ENCODE data around the gene IGFBP5.

Gene IGFBP5

DNA sequence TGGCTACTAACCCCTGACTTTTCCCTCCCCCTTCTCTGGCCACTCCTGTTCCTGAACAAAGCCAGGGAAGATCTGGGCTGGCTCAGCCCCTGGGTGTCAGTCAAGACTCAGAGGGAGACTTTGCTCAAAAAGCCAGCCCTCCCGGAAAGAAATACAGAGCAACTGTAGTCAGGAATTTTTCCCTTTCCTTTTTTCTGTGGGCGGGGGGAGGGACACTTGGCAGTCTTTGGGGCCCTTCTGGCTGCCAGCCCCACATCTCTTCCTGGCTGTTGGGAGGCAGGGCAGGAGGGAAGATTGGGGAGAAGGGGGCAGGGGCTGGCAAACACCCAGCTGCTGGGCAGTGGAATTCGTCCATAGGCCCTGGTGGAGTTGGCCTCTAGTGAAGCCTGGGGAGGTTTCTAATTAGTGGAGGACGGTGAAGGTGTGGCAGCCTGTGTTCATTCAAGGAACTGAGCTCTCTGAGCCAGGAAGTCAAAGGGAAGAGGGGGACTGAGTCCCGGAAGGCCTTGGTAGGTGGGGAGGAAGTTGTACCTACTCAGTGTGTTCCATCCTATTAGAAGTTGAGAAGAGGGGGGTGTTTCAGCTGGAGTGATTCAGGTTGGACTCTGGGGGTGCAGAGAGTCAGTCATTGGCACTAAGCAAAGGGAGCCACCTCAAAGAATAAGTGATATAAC lies 51.2 kb downstream of the IGFBP5 start:
- DNase-seq (ENCODE audit: low read depth), result no peak

DNA sequence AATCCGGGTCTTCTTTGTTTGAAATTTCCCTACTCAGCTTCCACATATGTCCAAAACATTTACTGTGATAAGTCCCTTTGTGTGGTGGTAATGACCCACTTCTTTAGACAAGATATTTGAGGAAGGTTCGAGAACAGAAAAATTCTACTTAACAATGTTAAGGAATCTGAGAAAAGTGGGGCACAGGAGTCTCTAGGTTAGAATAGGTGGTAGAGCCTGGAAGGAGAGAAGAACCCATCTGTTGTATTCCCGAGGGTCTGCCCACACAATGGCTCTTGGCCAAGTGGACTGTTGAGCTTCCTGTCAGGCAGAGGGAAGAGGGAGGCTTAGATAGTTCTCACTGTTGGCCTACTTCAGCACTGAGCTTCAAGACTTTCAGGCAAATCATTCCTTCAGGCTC lies 57.9 kb downstream of the IGFBP5 start:
- no peak for DNase-seq (ENCODE audit: low read depth)

DNA sequence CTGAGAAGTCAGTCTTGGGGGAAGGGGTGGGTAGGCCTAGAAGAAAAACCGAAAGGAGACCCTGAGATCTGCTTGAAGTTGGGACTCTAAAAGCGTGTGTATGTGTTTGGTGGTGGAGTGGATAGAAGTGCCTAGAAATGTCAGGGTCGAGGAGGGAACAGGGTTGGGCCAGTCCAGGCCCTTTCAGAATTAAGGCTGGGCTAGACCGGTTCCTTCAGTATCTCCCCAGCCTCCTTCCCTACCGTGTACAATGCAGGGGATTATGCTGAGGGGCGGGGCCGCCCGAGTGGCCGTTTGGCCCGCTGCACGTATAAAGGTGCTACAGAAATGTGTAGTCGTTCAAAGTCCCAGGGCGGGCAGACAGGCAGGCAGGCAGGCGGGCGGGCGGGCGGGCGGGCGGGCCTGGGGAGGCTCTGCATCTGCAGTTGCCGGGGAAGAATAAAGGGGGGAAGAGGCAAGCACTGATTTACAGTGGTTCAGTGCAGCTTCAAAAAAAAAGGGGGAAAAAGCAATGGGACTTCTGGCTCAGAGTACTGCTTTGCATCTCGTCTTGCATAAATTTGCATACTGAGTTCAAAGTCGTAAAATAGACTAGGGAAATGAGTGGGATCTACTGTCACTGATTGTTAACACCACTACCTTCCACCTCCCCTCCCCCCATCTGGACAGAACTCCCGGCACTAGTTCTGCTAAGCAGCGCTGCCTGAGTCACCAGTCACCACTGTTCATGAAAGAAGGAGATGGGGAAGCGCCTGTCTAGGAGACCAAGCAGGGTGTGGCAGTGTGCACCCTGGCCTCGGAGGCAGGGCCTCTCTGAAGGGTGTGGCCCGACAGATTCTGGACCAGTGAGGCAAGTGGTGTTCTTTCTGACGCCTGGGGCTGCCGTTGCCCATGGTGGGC lies 58.5 kb downstream of the IGFBP5 start:
- no peak for DNase-seq (ENCODE audit: low read depth)

DNA sequence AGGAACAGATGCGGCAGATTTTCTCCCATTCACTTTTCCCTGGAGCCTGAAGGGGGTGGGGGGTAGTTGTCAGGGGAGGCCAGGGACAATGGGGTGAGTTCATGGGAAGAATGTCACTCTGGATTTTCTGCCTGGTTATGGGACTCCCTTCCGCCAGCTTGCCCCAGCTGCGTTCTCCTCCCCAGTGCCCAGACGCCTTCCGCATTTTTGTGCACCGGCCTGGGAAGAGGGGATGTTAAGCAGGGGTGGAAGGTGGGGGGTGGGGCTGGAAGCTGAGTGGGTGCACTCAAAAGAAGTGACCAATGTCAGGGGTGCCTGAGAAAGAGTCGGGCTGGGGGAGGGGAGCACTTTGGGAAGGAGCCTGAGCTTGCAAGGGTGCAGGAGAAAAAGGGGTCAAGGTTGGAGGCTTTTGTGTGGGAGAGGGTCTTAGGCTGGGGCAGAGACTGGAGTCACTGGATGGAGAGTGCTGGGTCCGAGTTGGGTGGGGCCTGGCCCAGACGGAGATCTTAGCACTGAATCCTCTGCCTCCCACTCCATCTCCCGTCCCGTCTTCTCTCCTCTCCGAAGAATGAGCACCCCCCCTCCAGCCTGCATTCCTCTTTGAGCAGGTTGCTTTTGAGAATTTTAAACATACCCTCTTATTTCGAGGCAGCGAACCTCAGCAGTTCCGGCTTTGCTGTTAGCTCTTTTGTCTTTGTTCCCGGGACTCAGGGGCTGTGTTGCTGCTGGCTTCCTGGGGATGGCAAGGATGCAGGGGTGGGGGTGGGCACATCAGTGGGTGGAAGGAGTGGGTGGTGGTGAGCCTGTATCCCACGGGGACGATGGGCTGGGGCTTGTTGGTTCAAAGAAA lies 59.4 kb downstream of the IGFBP5 start:
- DNase-seq (ENCODE audit: low read depth), result no peak

DNA sequence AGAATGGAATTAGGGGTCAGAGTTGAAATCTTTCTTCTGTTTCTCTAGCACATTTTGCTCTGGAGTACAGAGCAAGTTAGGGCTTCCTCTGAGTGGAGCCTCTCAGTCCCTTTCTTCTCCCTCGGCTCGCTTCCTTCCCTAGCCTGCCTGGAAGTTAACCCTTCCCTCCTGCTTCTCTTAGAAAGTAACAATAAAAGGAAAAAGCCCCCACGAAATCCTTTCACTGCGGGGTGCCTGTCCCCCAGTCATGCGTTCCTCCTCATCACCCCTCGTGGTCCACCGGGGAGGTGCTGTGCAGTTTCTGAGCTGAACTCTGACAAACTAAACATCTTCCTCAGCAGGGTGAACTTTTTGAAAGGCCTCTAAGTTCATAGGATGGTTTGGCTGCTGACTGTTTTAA lies 60.2 kb downstream of the IGFBP5 start:
- DNase-seq (ENCODE audit: low read depth), result no peak

DNA sequence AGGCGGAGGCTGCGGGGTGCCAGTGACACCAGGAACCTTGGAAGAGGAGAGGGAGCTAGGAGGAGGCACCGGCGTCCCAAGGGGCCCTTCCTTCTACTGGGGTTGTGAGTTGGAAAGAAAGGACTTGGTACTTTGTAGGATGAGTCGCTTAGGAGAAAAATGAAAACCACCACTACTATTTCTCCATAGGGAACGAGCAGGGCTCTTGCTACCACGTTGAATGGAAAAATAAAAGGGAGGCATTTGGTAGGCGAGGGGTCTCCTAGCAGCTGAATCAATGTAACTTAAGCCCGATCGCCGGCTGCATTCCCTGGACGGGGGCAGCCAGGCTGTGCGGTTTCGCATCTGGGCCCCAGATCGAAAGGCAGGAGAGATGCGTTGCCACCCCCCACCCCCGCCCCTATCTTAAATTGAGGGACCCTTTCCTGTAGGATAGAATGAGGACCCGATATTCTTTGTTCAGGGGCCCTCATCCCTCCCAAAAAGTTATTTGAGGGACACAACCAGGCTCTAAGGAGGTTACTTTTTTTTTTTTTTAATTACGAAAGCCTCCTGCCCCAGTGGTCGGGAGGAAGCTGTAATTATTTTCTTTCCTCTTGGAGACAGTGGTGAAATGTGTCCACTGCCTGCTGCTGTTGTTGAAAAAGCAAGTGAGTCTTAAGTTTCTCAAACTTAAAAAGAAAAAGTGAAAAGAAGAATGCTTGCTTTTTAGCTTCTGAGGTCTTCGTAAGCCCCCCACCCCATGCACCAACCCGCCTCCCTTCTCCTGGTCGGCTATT lies 60.8 kb downstream of the IGFBP5 start:
- DNase-seq (ENCODE audit: low read depth), result no peak

DNA sequence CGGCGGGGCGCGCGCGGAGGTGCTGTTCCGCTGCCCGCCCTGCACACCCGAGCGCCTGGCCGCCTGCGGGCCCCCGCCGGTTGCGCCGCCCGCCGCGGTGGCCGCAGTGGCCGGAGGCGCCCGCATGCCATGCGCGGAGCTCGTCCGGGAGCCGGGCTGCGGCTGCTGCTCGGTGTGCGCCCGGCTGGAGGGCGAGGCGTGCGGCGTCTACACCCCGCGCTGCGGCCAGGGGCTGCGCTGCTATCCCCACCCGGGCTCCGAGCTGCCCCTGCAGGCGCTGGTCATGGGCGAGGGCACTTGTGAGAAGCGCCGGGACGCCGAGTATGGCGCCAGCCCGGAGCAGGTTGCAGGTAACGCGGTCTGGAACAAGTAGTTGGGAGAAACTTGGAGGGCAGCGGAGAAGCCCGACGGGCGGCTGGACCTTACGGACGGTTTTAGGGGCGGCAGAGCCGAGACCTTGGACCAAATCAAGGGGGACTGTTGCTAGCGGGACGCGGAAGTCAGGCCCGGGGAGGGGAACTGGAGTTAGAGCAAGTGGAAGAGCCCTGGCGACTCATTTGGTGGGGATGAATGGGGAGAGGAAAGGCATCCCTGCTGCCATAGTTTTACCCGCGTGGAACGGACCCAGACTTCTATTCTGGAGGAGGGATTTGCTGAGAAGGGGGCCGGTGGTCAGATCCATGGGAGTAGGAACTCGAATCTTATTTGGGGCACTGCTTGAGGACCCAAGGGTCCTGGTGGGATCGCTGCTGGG lies 61.6 kb downstream of the IGFBP5 start:
- no peak for DNase-seq (ENCODE audit: low read depth)

DNA sequence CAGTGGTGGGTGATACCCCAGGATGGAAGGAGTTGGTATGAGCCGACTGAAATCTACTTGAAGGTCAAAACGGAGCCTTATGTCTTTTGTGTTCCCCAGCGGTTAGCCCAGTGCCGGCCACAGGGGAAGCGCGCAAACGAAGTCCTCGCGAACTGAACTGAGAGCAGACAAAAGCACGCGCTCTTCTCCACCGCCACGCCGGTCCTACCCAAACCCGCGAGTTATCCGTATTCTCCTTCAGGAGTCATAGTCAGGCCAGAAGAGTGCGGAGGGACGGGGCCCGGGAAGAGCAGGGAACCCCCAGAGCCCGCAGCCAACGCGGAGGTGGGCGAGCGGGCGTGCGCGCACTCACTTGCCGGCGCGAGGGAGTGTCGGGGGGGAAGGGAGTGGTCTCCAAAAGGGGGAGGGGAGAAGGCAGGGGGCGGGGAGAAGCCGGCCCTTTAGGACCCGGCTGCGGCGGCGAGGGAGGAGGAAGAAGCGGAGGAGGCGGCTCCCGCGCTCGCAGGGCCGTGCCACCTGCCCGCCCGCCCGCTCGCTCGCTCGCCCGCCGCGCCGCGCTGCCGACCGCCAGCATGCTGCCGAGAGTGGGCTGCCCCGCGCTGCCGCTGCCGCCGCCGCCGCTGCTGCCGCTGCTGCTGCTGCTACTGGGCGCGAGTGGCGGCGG lies 62.3 kb downstream of the IGFBP5 start, which contains the start of gene IGFBP2:
Gene IGFBP2 (plus strand): TSS at position 469 of the 664 bp plus-strand sequence. CDS start 104 bp downstream, at position 573.
- no peak for DNase-seq (ENCODE audit: low read depth)

DNA sequence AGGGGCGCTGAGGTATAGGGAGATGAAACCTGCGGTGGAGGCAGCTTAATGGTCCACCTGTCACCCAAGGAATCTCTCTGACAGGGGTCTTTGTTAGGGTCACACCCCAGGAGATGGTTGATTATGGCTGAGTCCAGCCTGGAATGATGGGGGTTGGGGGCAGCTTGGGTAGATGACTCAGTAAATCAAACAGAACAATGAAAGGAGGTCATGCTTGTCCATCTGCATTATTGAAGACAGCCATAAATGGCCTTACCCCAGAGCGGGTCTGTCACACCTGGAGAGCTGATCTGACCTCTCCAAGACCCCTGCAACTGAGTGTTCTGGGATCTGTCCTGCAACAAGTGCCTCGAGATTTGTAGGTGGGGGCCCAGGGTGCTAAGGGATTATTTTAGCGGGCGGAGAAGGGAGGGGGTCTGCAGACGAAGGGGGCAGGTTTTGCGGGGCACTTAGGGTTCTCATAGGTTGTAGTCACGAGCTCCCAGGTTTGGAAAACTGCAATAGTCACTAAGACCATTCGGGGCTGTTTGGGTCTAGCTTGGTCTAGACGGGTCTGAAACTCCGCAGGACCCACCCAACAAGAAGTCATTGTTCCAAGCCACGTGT lies 62.9 kb downstream of the IGFBP5 start:
- no peak for DNase-seq (ENCODE audit: low read depth)

DNA sequence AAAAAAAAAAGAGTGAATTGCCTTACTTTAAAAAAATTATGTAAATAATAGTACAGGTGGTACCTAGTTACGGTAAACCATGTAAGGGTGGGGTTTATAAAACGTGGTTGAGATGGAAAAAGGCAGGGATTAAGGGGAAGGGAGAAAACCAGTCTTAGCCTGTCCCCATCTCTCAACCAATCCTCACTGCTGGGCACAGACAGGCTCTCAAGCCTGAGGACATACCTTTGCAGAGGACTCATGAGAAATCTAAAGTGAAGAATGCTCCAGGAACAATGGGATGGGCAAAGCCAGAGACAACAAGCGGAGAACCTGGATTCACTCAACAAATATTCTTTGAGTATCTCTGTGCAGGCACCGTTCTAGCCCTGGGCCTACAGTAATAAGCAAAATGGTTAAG lies 65.6 kb downstream of the IGFBP5 start:
- DNase-seq (ENCODE audit: low read depth), result no peak

DNA sequence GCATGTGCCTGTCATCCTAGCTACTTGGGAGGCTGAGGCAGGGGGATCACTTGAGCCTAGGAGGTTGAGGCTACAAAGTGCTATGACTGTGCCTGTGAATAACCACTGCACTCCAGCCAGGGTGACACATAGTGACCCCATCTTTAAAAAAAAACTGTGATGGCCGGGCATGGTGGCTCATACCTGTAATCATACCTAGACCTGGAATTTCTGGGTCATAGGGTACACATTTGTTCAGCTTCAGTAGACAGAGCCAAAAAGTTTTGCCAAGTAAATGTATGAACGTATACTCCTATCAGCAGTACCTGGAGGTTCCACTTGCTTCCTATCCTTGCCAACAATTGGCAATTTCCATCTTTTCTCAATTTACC lies 68.5 kb downstream of the IGFBP5 start:
- DNase-seq (ENCODE audit: low read depth), result no peak

DNA sequence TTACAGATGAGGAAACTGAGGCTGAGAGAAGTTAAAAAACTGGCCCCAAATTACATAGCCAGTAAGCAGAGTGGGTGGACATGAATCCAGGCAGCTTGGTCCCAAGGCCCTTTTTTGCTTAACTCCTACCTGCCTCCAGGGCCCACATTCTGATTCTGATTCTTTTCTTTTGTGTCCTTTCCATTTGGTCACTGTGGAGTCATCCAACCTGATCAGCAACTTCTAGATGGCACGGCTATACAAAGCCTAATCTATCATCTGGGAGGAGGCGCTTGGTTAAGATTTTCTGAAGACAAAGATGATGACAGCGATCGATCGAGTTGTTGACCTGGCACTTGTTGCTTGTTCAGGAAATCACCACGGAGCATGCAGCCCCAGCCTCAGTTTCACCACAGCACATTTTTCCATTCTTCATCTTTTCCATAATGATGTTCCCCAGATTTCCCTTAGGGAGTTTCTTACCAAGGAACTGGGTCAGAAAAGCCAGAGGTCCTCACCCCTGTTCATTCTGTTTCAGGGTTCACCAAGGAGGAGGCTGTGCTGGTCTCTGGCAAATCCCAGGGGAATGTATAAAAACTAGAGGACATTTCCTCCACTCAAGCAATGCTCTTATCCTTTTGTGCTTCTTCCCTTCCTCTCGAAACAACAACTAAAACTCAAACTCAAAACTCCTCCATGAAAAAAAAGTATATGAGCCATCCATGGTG lies 69.0 kb downstream of the IGFBP5 start:
- no peak for DNase-seq (ENCODE audit: low read depth)

DNA sequence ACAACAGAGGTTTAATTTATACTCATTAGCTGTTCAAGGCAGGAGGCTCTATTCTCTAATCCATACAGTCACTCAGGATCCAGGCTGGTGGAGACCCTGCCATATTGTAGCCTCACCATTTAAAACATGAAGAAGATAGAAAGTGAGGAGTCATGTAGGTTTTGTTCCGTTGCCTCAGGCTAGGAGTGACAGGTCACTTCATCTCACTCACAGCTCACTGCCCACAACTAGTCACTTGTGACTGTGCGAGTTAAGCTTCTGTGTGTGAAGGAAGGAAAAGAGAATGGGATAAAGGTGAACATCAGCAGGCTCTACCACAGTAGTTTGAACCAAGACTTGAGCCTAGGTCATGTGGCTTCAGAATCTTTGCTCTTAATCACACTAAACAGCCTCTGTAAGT lies 71.1 kb downstream of the IGFBP5 start:
- no peak for DNase-seq (ENCODE audit: low read depth)

DNA sequence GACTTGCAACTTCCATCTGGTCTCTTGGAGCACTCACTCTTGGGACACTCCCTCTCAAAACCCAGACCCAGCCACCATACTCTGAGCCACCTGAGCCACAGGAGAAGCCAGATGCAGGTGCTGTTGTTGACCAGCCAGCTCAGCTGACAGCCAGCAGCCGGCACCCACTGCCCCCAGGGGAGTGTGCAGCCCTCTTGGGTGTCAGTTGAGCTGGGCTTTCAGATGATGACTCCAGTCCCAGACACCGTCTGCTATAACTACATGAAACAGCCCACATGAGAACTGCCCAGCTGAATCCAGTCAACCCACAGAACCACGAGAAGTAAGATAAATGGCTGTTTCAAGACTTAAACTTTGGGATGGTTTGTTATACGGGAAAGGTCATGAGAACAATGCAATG lies 72.8 kb downstream of the IGFBP5 start:
- DNase-seq (ENCODE audit: low read depth), result no peak

All from activated gamma-delta T cell treated with anti-CD3 and anti-CD28 coated beads, Interleukin-2, amount 50 U/mL, for 16 hours (primary cell).